A673 (cell line): ENCODE measurements around the gene NDFIP2.

Experiments used
- CTCF ChIP-seq: fragments of 300-800, 200-600 bp; sonication (generic); conservative IDR thresholded peaks from 2 replicates; pipeline ENCODE4 v1.5.1; 2017; ENCODE audit warnings: low read depth, mild to moderate bottlenecking, antibody characterized with exemption, low read length, moderate library complexity, mixed read lengths
- EZH2 ChIP-seq: fragments of 200-600 bp; sonication (generic); IDR thresholded peaks from 2 replicates; pipeline ENCODE4 v1.6.1; 2017; ENCODE audit warnings: borderline replicate concordance, low read depth, mild to moderate bottlenecking, mixed read lengths, antibody characterized with exemption, low read length; ENCODE audit not compliant: poor library complexity, severe bottlenecking

- no peak for TF ChIP-seq CTCF
- no peak for TF ChIP-seq EZH2
These were observed 10.3 kb upstream of the NDFIP2 start for GRCh38 chr13:79470666-79471065.
